HG02763 (cell line): ENCODE measurements around the gene TMEM30B.
"Not testable (repeated sequence)": the region's sequence is repeated elsewhere in the genome, so short reads cannot be mapped to it uniquely, and the experiment has no call there.

ENCODE experiments used
- ATAC-seq: cut with Tn5 transposase; IDR thresholded peaks from one replicate; pipeline ENCODE4 v1.9.1; 2021; ENCODE audit warnings: mild to moderate bottlenecking, moderate library complexity; ENCODE audit not compliant: unreplicated experiment

TMEM30B gene

DNA sequence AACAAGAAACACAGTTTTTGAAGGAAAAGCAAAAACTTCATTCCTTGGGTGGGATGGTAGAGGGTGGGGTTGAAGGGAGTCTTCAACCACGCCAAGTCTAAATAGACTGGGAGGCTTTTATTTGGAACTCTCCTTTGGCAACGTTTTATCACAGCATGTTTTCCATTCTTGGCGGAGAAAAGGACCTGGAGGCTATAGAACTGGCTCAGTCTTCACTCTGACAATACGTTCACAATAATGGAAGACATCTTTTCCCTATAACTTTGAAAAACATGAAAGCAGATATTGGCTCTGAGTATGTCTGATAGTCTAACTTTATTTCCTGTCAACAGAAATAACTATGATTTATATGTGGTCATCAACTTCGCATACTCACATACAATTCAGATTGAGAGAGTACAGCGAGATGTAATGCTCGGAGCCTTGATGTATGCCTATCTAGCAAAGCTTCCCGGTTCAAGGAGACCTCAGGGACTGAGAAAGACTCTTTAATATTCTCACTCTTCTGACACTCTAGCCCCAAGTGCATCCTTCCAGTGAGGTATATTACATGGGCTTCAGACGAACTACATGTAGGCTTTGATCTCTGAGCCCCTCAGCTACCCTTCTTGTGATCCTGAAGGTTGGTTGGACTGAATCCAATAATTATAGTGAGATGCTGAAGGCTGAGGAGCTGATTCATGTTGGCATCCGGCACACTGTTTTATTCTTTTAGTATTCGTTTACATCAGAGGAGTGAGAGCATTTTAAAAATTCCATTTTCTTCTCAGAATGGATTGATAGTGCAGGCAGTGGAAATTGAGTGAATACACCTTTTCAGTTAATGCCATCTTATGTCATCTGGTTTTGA lies 14.0 kb downstream of the TMEM30B start:
- no peak for ATAC-seq

DNA sequence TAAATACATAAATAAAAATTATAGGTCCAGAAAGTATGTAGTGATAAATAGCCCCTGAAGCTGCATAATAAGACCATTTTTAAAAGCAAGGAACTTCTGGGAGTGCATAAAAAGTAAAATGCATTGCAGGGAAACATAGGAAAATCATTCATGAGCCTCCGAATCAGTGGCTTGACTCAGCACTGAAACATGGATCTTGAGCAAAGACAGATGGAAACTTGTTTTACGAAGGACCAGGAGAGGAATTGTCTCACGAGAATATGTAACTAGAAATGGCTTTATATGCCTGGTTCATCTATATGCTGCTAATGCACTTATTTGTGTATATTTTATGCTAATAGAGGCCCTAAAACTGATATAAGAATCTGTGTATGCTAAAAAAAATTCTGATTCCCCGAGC lies 14.7 kb downstream of the TMEM30B start:
- no peak for ATAC-seq

DNA sequence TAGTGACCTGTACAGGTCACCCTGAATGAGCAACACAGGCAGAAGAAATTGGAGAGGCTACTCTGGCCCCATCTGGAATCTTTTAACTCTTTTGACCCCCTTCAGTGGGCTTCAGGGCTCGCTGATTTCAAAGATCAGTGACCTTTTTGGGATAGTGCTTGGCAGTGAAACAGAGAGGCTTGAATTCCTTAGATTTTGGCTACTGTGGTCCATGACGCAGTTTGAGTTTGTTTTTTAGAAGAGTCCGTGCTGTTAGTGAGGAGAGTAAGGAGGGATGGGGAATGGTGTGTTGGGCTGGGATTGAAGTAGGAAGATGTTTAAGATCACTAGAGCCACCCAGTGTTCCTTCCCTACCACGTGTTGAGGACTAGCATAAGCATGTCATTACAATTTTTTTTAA lies 16.5 kb downstream of the TMEM30B start:
- no peak for ATAC-seq

DNA sequence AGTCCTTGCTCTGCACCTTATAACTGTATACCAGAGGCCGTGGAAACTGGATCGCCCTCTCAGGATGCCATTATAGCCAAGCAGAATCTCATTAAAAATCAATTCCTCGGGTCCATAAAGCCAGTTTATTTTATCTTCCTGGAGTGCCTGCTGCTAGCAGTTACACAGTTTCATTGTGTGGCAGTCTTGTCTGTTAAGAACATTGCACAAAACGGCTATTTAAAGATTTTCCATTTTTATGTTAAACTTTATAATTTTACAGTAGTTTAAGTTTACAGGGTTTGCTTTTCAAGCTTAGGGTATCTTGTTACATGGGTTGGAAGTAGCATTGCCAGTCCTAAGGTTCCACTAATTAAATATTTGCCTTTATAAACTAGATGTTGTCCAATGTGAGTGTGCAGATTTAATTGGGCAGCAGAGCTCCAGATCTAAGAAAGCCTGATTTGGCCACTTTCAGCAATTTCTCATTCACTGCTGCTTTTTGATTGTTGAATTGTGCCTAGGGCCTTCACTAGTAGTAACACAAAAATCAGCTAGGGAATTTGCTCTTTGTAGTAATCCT lies 17.0 kb downstream of the TMEM30B start:
- ATAC-seq: no peak

DNA sequence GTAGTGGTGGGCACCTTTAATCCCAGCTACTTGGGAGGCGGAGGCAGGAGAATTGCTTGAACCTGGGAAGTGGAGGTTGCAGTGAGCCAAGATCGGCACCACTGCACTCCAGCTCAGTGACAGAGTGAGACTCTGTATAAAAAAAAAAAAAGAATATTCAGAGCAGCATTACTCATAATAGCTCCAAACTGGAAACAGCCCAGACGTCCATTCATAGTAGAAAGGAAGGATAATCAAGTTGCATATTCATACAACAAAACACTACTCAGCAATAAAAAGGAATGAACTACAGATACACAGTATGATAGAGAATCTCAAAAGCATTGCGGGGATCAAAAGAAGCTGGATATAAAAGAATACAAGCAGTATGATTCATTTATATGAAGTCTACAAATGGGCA lies 19.1 kb downstream of the TMEM30B start:
- ATAC-seq: no peak

DNA sequence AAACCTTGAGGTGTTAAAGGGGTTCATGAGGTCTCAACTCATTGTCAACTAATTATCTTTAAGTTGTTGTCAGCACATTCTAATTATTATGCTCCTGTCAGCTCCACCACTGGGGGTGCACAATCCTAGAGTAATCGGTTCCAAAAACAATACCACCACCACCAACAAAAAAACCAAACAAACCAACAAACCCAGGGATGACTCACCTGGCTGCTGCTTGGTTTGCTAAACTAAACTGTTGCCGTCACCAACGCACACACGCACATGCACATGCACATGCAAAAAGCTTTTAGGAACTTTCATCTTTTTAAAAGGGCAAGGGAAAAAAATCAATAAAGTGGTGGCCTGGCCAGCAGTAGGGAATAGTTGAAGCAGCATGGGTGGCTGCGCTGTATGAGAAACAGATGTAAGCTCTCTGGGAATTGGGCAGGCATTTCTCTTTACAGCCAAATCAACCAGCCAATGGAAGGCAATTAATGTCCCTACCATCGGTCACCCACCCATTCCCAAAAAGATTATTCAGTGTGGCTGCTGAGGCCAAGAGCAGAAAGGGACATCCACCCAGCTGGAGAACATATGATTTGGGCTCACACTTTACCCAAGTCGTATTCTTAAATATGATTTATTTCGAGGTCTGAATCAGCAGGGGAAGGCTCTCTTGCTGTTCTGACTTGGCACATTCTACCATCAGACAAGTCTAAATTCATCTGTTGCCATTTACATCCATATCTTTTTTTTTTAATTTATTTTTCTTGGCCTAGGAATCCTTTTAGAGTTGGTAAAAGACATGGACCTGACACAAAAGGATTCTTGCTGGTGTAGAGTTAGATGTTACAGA lies 20.0 kb downstream of the TMEM30B start:
- ATAC-seq: no peak

DNA sequence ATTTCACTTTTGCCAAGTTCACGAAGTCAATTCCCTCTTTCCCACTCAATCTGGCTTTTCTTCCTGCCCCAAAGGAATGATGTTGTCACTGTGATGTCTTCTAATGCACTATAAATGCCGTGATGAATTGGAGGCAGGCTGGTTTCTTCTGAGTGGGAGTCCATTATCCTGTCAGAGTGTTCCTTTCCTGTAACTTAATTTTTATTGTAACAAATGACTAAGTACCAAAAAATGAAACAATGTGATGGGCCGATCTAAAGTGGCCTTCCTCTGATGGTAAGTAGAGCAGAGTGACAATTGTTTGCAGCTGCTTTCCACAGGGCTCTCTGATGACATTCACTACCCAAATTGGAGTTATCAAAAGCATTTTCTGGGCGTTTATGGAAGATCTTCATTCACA lies 22.2 kb downstream of the TMEM30B start:
- no peak for ATAC-seq

DNA sequence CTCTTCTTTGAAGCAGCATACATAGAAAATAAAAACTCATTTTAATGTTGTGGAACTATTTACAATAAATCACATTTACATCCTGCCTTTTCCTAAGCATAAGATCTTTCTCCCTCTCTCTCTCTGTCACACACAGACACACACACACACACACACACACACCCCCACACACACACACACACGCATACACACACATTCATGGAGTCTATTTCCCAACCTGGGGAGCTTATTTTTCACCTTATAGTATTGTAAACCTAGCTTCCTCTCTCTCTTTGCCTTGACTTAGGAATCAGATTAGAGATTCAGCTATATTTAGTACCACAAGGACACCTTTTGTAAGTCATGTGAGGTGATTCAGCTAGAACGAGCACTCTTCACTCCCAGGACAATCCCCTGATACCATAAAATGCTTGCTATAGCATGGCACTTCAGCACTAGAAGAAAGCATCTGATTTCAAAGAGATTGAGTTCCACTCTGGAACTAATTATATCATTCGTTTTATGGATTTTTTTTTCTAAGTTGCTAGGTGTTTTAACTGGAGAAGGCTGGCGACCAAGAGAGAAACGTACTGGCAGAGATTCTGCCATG lies 23.6 kb downstream of the TMEM30B start:
- ATAC-seq: no peak

DNA sequence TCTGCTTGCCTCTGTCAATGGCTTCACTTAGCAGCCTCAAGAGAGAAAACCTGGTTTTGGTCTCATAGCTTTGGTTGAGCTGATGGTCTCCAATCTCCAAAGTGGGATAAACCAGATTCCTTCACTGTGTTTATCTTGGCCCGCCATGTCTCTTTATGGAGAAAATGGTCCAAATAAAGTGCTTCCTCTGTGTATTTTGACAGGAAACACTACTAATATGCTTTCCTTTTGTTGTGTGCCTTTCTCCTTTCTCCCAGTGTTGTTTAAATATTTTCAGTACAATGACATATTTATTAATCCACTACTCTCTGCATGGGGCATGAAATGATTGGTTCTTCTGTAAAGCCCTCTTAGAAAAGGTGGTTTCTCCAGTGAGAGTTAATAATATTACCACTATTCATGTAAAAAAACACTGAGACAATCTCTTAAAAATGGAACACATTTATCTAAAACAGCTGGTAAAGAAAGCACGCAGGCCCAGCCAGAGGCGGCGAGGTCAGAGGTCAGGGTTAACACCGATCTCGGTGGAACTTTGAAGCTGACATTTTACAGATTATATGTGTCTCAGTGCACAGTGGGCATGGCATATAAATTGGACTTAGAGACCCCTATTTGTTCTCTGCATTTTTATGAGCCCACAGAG lies 24.2 kb downstream of the TMEM30B start:
- no peak for ATAC-seq

DNA sequence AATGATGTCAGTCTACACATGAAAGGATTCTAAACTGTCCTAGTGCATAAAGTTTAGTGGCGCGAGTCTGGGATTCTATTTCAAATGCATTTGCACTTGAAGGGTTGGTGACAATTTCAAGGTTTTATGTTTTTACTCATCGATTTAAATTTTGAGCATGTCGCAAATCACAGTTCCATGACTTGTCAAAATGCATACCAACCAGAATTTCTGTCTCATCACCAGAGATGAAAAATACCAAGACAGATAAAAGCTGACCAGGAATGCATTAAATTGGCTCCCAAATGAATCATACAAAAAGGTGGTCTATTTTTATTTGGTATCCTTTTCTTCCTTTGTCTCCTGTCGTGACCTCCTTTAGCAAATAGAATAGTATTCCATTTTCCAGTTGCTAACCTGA lies 25.2 kb downstream of the TMEM30B start:
- no peak for ATAC-seq

DNA sequence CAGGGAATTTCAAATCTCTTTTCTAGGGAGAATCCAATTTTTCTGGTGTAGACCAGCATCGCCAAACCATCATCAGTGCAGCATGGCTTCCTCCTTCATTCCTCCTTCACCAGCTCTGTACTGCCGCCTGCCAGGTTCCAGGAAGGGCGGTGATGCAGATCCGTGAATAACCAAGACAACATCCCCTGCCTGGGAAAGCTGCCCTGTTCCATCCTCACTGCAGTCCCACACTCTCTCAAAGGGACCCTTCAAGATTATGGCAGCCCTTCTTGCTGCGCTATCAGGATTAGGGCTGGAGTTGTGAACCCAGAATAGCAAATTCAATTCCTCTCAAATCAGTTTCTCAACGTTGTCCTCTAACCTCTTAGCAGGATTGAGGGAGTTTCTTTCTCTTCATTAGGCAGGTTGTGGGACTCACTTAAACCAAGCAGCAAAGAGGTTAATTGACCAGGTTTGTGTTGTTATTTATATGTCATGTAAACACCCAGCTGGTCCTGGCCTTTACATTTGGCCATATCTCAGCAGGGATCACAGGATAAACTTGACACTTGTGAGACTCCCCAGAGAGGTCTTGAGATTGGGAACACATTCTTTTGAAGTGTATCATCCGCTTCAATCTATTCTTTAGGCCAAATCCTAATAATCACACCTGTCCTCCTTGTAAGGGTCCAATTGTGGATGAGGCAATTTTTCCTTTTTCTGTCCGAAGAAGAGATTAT lies 26.2 kb downstream of the TMEM30B start:
- ATAC-seq: no peak

DNA sequence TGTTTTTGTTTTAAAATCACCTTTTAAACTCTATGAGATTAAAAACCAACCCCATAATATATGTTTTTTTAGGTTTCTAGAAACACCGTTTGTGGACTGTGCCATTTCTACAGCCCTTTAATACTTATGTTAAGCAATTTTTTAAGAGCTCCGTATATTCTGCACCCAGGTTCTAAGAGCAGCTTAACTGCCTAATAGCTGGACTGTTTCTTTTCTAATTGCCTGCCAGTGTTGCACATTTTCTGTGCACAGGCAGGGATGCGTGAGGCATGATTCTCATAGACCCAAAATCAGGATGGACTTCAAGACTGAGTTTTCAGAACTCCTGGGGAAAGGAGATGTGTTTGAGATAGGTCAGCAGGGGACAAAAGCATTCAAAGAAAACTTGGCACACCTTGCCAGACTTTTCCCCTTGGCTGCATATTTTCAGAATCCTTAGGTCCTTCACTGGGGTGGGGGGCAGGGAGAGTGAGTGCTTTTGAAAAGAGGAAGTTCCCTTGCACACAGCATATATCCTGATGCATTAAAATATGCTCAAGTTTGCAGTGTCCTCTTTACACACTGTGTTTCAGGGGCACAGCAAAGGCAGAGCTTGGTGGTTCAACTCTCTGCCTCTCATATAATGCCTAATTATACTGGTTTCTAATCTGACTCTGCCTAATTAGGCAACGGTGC lies 27.9 kb downstream of the TMEM30B start:
- no peak for ATAC-seq

DNA sequence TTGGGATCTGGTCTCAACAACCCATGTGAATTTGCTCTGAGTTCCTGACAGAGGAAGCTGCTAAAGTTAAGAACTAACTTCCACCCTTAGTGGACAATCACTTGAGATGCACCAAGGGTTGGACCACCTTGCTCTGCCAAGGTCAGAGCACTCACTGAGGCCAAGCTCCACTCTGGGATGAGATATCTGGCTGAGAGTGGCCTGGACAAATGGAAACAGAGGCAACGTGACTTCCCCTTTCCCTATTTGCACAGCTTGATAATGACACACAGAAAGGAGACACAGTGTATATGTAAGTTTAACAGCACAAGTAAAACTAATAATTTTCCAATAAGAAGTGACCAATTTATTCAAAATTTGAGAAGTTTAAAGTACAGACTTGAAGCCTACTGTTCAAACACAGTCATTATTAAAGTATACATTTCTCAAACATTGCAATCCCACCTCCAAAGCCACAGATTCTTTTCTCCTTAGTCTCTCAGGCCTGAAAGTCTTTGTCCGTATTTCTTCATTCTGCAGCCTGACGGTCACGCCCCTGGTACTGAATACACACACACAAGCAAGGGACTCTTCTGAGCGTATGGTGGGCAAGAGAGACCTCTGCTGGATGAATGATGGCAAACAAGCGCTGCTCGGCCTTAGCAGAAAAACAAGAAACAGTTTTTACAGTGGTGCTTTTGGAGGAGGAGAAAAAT lies 28.6 kb downstream of the TMEM30B start:
- peak; percentile 83 for ATAC-seq

DNA sequence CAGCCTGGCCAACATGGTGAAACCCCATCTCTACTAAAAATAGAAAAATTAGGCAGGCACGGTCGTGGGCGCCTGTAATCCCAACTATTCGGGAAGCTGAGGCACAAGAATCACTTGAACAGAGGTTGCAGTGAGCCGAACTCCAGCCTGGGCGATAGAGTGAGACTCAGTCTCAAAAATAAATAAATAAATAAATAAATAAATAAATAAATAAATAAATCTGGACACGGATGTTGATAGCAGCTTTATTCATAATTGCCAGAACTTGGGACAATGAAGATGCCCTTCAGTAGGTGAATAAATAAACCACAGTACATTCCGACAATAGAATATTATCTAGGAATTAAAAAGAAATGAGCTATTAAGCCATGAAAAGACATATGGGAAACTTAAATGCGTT lies 31.1 kb downstream of the TMEM30B start:
- no peak for ATAC-seq

DNA sequence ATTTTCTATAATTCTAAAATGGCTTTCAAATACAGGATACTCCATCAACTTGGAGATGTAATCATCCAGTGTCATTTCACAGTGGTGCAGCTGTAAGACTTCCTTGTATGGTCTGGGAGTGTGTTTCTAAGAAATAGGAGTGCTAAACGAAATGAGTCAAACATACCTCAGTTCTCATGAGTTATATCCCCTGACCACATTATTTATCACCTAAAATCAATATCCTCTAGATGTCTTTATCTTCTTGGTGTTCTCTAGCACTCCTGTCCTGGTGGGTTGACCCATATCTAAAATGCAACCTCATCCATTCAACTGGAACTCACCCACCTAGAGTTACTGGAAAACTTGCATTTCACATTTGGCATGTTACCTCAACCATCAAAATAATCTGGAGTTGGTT lies 33.2 kb downstream of the TMEM30B start:
- no peak for ATAC-seq

DNA sequence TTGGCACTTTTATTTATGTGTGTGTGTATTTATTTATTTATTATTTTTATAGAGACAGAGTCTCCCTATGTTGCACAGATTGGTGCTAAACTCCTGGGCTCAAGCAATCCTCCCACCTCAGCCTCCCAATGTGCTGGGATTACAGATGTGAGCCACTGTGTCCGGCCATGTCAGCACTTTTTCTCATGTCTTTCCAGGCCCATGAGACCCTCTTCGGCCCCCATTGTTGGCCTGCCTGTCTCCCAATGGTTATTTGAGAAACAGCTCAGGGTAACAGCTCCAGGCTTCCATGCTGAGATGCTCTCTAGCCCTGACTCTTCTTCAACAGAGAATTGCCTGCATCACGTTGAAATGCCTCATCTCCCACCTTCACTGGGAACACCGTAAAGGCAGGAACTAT lies 34.4 kb downstream of the TMEM30B start:
- no peak for ATAC-seq

DNA sequence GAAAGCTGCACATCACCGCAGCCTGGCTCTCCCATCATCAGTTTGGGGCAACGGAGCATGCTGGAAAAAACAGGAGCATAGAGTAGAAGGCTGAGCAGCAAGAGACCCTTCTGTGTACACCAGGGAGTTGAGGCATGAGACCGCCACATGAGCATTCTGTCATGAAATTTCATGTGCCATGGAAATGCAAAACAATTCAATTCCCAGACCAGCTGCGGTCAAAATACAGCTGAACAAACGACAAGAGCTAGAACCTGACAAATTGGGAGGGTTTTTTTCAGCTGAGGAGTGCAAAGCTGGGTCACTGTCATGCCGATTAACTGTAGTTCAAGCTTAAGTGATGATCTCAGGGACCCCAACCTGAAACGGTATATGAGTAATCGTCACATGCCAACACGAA lies 37.1 kb downstream of the TMEM30B start:
- ATAC-seq: no peak

DNA sequence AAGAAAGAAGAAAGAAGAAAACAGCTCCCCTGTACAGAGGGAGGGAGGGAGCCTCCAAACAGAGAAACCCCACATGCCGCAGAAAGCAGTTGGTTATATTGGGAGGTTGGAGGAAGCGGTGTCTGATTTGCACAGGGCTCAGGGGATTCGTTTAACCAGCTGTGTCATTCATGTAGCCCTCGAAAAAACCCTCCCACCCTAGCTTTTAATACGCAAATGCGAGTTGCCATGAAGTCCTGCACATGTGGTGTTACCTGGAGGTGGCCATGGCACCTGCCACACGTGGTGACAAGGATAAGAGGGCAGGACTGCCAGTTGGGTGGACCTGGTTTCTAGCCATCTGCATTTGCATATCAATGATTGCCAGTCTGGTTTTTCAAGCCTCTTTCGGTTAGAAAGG lies 40.9 kb downstream of the TMEM30B start:
- no peak for ATAC-seq

DNA sequence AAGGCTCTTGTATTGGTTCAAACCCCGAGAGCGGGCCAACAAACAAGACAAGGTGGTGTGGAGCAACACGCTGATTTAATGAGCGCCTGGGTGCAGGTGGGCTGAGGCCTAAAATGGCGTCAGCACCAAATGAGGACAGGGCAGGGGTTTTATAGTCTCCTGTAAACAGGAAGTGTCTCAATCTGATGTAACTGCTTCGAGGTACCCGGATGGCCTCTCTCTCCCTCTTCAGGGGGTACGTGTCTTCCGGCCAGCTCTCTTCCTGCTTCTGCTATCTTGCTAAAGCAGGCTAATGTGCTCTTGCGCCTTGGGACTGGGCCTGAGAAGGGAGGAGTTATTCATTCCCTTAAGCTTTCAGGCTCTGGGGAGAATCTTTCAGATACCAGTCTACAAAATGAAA lies 41.9 kb downstream of the TMEM30B start:
- ATAC-seq: not testable (repeated sequence)
